Fibroblast of villous mesenchyme (primary cell): ENCODE data around the gene CCDC33. TPM values are rescaled to one million over a fixed set of nuclear protein-coding genes. Genes with fewer than 3 reads are reported as not detected.
A peak's percentile ranks its signal among the peaks of the same experiment; 100 is the strongest.

Experiments used
- DNase-seq: peaks from one replicate; pipeline ENCODE4 v3.0.0-alpha.2; 2010; ENCODE audit warnings: low read depth
- H3K4me3 ChIP-seq: 2 replicates; pipeline ENCODE4 v1.5.1; 2011; ENCODE audit warnings: low read depth, mild to moderate bottlenecking, low read length
- CTCF ChIP-seq: IDR thresholded peaks from 2 replicates; pipeline ENCODE4 v1.5.1; 2012; ENCODE audit warnings: low read depth, mild to moderate bottlenecking, low read length; ENCODE audit not compliant: insufficient read depth
- total RNA-seq: library from RNA; depleted of rRNA; stranded (reverse); fragments of >200 nt; gene quantifications from 2 replicates; pipeline ENCODE4 v1.2.3, GENCODE V29; 2012

Gene CCDC33
- total RNA-seq, 1 donor, result 0.86 TPM

- peak; percentile 81 for TF ChIP-seq CTCF
- no peak overlapping the region for H3K4me3 ChIP-seq
- peak; percentile 64 for DNase-seq
Observed at GRCh38 chr15:74307827-74308811, 72.0 kb downstream of the CCDC33 start.

- H3K4me3 ChIP-seq, result no peak overlapping the region
- peak; percentile 30 for DNase-seq
- peak; percentile 65 for TF ChIP-seq CTCF
Observed at GRCh38 chr15:74311734-74312444, 75.8 kb downstream of the CCDC33 start.

GRCh38 chr15:74312445-74313007 lies 76.4 kb downstream of the CCDC33 start:
- no peak overlapping the region for H3K4me3 ChIP-seq
- DNase-seq, result no peak
- no peak for TF ChIP-seq CTCF

GRCh38 chr15:74313889-74314288 lies 77.8 kb downstream of the CCDC33 start:
- TF ChIP-seq CTCF, result no peak
- DNase-seq, result no peak
- no peak overlapping the region for H3K4me3 ChIP-seq

- no peak for TF ChIP-seq CTCF
- no peak for DNase-seq
- H3K4me3 ChIP-seq, result no peak overlapping the region
Observed at GRCh38 chr15:74314795-74315438, 78.8 kb downstream of the CCDC33 start.

GRCh38 chr15:74315626-74316025 lies 79.5 kb downstream of the CCDC33 start:
- DNase-seq, result no peak
- TF ChIP-seq CTCF, result no peak
- H3K4me3 ChIP-seq, result no peak overlapping the region
